Loucy (cell line): ENCODE measurements around the gene PLXNA2.

ENCODE experiments used
- EZH2phosphoT487 ChIP-seq: fragments of 200-600 bp; IDR thresholded peaks from 2 replicates; pipeline ENCODE4 v1.6.1; 2018; ENCODE audit warnings: antibody characterized with exemption, mild to moderate bottlenecking, moderate library complexity, borderline replicate concordance
- TF ChIP-seq, protein P1 (sequence below): fragments of 200-600 bp; sonication (generic); conservative IDR thresholded peaks from 2 replicates; pipeline ENCODE4 v1.5.1; 2014; ENCODE audit warnings: mild to moderate bottlenecking, antibody characterized with exemption, low read length

GRCh38 chr1:208039536-208040332 lies 204.4 kb downstream of the PLXNA2 start:
- TF ChIP-seq, protein P1, sequence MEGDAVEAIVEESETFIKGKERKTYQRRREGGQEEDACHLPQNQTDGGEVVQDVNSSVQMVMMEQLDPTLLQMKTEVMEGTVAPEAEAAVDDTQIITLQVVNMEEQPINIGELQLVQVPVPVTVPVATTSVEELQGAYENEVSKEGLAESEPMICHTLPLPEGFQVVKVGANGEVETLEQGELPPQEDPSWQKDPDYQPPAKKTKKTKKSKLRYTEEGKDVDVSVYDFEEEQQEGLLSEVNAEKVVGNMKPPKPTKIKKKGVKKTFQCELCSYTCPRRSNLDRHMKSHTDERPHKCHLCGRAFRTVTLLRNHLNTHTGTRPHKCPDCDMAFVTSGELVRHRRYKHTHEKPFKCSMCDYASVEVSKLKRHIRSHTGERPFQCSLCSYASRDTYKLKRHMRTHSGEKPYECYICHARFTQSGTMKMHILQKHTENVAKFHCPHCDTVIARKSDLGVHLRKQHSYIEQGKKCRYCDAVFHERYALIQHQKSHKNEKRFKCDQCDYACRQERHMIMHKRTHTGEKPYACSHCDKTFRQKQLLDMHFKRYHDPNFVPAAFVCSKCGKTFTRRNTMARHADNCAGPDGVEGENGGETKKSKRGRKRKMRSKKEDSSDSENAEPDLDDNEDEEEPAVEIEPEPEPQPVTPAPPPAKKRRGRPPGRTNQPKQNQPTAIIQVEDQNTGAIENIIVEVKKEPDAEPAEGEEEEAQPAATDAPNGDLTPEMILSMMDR, result no peak
- TF ChIP-seq EZH2phosphoT487, result no peak
